GDM1 (cell line): ENCODE data around the gene ZNF799.
"Not testable (repeated sequence)": the region's sequence is repeated elsewhere in the genome, so short reads cannot be mapped to it uniquely, and the experiment has no call there.

Experiments used
- DNase-seq: peaks from one replicate; lab custom pipeline; 2025; lab: John Stamatoyannopoulos, UW

Gene ZNF799

GRCh38 chr19:12362236-12362635 is 38.8 kb downstream of the ZNF799 start:
- DNase-seq: not testable (repeated sequence)

GRCh38 chr19:12353375-12353774 is 47.7 kb downstream of the ZNF799 start:
- no peak for DNase-seq

GRCh38 chr19:12350890-12351197 is 50.2 kb downstream of the ZNF799 start:
- no peak for DNase-seq

- DNase-seq: no peak
Measured at GRCh38 chr19:12350185-12350889, 50.7 kb downstream of the ZNF799 start.

GRCh38 chr19:12346896-12347295 is 54.2 kb downstream of the ZNF799 start:
- DNase-seq: peak; percentile 6

GRCh38 chr19:12345197-12345596 is 55.9 kb downstream of the ZNF799 start:
- no peak for DNase-seq
